Breast epithelium (tissue), 4 donors: ENCODE data around the gene HSPA12A. TPM values are rescaled to one million over a fixed set of nuclear protein-coding genes. Genes with fewer than 3 reads are reported as not detected.

Source experiments
- DNase-seq, 2 donors: peaks; one replicate each; pipeline ENCODE4 v3.0.0-alpha.2; 2019; ENCODE audit warnings: low spot score in 2 of 2
- H3K27ac ChIP-seq, 2 donors: fragments of 200-600 bp; sonication (generic) in 1 of 2; one replicate each; pipeline ENCODE4 v1.5.1; 2016 to 2019; ENCODE audit warnings: mild to moderate bottlenecking in 1 of 2
- H3K27me3 ChIP-seq, 2 donors: fragments of 200-600 bp; sonication (generic) in 1 of 2; one replicate each; pipeline versions ENCODE4 v1.5.1 to v1.6.0; 2017 to 2019; ENCODE audit warnings: control low read depth in 1 of 2, mild to moderate bottlenecking in 1 of 2
- H3K36me3 ChIP-seq: fragments of 200-600 bp; one replicate; pipeline ENCODE4 v1.5.1; 2019
- H3K4me1 ChIP-seq, 2 donors: fragments of 200-600 bp; sonication (generic); one replicate each; pipeline ENCODE4 v1.5.1; 2016 to 2019; ENCODE audit warnings: control low read depth in 1 of 2
- H3K4me3 ChIP-seq, 3 donors: fragments of 200-600 bp; sonication (generic); 1 replicate in 2 of 3; 2 replicates in 1 of 3; pipeline ENCODE4 v1.5.1; 2016 to 2019; ENCODE audit warnings: mild to moderate bottlenecking in 3 of 3, moderate library complexity in 2 of 3
- H3K9me3 ChIP-seq, 2 donors: fragments of 200-600 bp; sonication (generic) in 1 of 2; one replicate each; pipeline ENCODE4 v1.5.1; 2016 to 2019; ENCODE audit warnings: control low read depth in 1 of 2
- POLR2A ChIP-seq: fragments of 450-650 bp; IDR thresholded peaks from one replicate; pipeline ENCODE4 v1.6.1; 2016; ENCODE audit warnings: antibody characterized with exemption, mild to moderate bottlenecking, moderate library complexity
- POLR2AphosphoS5 ChIP-seq, 3 donors: sonication (generic); formaldehyde crosslinking; IDR thresholded peaks; one replicate each; pipeline ENCODE4 v1.6.1; 2017; ENCODE audit warnings: antibody characterized with exemption in 3 of 3
- intact Hi-C: fragments of 100-400 bp; cut with DNase I; formaldehyde crosslinking; loops from one replicate; pipeline ENCODE4 v1.15.1; 2023; ENCODE audit warnings: low total_unique reads
- total RNA-seq, 3 donors: library from RNA; depleted of rRNA; stranded (reverse); fragments of >200 nt; gene quantifications; one replicate each; pipeline ENCODE4 v1.1.0, GENCODE V29; 2016
- TF ChIP-seq, protein P1 (sequence below), 3 donors: fragments of 450-650 bp; IDR thresholded peaks; one replicate each; pipeline ENCODE4 v1.5.1; 2016 to 2017; ENCODE audit warnings: antibody characterized with exemption in 3 of 3, mild to moderate bottlenecking in 3 of 3, moderate library complexity in 3 of 3

Gene HSPA12A
- total RNA-seq, 3 donors from 2014 or later = 13.2 to 23.6 (median 14.2) TPM

DNA sequence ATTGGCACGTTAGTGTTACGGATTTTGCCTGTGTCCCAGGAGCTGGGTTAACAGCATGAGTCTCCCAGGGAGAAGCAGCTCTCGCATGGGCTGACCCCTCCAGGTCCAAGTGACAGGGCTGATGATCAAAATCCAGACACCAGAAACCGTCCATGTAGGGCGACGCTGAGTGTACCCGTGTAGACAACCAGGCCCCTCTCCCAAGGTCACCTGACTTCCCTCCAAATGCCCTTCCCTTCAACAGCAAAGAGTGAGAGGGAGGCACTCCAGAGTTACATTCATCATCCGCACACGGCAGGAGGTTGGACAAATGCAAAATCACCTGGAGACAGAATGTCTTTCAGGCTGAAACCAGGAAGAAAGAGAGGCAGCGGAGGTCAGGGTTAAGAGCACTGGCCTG, 14.9 kb upstream of the HSPA12A start:
- no peak for DNase-seq
- no peak overlapping the region for H3K27ac ChIP-seq
- H3K4me1 ChIP-seq = no peaks in the 10 kb centered on the region
- no peaks in the 10 kb centered on the region for H3K27me3 ChIP-seq
- no peaks in the 10 kb centered on the region for H3K9me3 ChIP-seq
- TF ChIP-seq POLR2AphosphoS5 (IDR thresholded peaks at IDR 0.05) = no peak
- TF ChIP-seq, protein P1, sequence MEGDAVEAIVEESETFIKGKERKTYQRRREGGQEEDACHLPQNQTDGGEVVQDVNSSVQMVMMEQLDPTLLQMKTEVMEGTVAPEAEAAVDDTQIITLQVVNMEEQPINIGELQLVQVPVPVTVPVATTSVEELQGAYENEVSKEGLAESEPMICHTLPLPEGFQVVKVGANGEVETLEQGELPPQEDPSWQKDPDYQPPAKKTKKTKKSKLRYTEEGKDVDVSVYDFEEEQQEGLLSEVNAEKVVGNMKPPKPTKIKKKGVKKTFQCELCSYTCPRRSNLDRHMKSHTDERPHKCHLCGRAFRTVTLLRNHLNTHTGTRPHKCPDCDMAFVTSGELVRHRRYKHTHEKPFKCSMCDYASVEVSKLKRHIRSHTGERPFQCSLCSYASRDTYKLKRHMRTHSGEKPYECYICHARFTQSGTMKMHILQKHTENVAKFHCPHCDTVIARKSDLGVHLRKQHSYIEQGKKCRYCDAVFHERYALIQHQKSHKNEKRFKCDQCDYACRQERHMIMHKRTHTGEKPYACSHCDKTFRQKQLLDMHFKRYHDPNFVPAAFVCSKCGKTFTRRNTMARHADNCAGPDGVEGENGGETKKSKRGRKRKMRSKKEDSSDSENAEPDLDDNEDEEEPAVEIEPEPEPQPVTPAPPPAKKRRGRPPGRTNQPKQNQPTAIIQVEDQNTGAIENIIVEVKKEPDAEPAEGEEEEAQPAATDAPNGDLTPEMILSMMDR (IDR thresholded peaks at IDR 0.05) = no peak
- no peak for TF ChIP-seq POLR2A
- no peak overlapping the region for H3K4me3 ChIP-seq
- intact Hi-C loops = no loop called here
- H3K36me3 ChIP-seq = no peaks in the 10 kb centered on the region

DNA sequence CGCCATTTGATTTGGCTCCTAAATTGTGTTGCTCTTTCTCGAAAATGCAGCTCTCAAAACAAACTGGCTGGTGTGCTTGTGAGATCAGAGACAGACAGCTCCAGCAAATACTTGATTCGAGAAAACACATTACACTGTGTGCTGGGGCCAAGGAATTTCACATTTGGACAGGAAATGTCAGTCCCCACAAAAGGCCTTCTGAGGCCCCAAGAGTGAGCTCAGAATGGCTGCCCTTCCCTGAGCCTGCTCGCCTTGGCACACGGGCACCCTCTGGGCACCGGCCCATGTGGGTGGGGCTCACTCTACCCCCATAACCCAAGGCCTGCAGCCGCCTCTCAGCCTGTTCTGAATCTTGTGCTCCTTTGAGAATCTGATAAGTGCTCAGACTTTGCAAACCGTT, 13.9 kb upstream of the HSPA12A start:
- intact Hi-C loops = no loop called here
- no peaks in the 10 kb centered on the region for H3K9me3 ChIP-seq
- H3K4me1 ChIP-seq = no peaks in the 10 kb centered on the region
- no peak overlapping the region for H3K4me3 ChIP-seq
- H3K27ac ChIP-seq = peak overlapping the region in 1 of 2 donors; percentile 43
- TF ChIP-seq POLR2AphosphoS5 (IDR thresholded peaks at IDR 0.05) (no peak), POLR2A (no peak)
- TF ChIP-seq, protein P1 (IDR thresholded peaks at IDR 0.05) = no peak
- no peak for DNase-seq
- H3K27me3 ChIP-seq = no peaks in the 10 kb centered on the region
- H3K36me3 ChIP-seq = no peaks in the 10 kb centered on the region

DNA sequence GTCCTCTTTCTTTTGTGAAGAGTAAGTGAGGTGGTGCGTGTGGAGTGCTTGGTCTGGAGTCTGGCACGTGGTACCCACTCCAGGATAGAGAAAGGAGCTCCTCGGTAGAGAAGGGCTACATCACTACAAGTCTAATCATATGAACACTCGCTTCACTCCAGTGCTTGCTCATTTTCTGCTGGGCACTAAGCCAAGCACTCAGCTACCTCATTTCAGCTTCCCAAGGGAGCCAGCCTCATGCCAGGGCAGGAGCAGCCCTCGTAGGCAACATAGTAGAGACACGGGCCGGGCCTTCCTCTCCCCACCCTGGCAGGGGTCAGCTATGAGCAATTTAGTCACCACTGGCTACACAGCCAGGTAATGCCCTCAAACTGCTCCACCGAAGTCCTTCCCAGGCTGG, 11.4 kb upstream of the HSPA12A start:
- no peak for DNase-seq
- Histone ChIP-seq H3K4me3 (no peak overlapping the region), H3K27ac (no peak overlapping the region), H3K27me3 (no peaks in the 10 kb centered on the region), H3K4me1 (no peaks in the 10 kb centered on the region), H3K36me3 (no peaks in the 10 kb centered on the region), H3K9me3 (no peaks in the 10 kb centered on the region)
- TF ChIP-seq POLR2A (no peak), POLR2AphosphoS5 (IDR thresholded peaks at IDR 0.05) (no peak)
- TF ChIP-seq, protein P1 (IDR thresholded peaks at IDR 0.05) = no peak
- intact Hi-C loops = no loop called here

DNA sequence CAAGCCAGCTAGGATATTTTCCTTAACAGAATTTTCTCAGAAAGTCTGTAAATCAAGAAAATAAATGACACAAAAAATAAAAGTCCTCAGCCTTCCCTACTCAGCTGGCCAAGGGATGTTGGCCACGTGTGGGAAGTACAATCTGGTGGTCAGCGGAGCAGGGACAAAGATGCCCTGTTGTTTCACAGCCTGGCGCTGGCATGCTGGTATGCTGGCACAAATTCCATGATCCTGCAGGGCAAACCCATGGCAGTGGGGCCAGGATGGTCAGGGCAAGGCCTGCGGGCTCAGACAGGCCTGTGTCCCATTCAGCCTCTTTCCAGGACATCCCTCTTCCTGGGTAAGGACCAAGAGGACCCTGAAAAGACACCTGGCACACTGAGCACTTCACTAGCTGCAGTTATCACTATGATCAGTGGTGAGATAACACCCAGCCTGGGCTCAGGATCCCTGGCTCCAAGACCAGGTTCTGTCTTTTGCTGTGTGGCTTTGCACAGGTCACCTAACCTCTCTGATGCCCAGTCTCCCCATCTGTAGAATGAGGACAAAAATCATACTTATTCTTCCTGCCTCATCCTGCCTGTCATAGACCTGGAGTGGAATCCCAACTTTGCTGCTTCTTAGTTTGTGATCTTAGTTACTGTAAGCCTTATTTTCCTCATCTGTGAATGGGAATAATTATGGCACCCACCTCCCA, 10.8 kb upstream of the HSPA12A start:
- intact Hi-C loops = no loop called here
- no peaks in the 10 kb centered on the region for H3K27me3 ChIP-seq
- H3K4me3 ChIP-seq = no peak overlapping the region
- H3K27ac ChIP-seq = no peak overlapping the region
- H3K9me3 ChIP-seq = no peaks in the 10 kb centered on the region
- no peak for DNase-seq
- TF ChIP-seq, protein P1 (IDR thresholded peaks at IDR 0.05) = no peak
- no peak for TF ChIP-seq POLR2A
- TF ChIP-seq POLR2AphosphoS5 (IDR thresholded peaks at IDR 0.05) = no peak
- no peaks in the 10 kb centered on the region for H3K36me3 ChIP-seq
- no peaks in the 10 kb centered on the region for H3K4me1 ChIP-seq

DNA sequence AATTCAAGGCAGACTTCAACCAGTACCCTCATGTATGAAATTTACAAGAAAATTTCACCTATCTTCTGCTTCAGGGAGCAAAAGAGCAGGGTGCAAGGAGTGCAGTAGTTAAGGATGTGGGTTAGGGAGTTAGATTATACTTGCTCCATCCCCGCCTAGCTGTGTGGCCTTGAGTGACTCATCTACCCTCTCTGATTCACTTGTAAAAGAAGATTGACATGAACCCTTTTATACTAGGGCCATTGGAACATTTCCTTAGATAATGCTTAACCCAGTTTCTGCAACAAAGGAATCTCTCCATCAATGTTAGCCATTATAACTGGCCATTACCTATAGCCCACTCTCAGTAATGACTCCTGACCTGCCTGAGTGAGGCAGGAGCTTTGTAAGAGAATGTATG, 10.2 kb upstream of the HSPA12A start:
- Histone ChIP-seq H3K27me3 (no peaks in the 10 kb centered on the region), H3K27ac (no peak overlapping the region), H3K4me3 (no peak overlapping the region), H3K4me1 (no peaks in the 10 kb centered on the region), H3K9me3 (no peaks in the 10 kb centered on the region), H3K36me3 (no peaks in the 10 kb centered on the region)
- TF ChIP-seq, protein P1 (IDR thresholded peaks at IDR 0.05) = no peak
- TF ChIP-seq POLR2A (no peak), POLR2AphosphoS5 (IDR thresholded peaks at IDR 0.05) (no peak)
- DNase-seq = no peak
- intact Hi-C loops = no loop called here
